Head of caudate nucleus (tissue), 42 donors: ENCODE data around the gene OR5H2.

ENCODE experiments used
- DNase-seq, 42 donors: peaks; one replicate each; pipeline versions ENCODE4 v3.0.0 to v3.0.0-alpha.2; 2020 to 2021; ENCODE audit warnings: mixed read lengths in 7 of 42
- intact Hi-C: fragments of 100-400 bp; cut with DNase I; formaldehyde crosslinking; loops from one replicate; pipeline ENCODE4 v1.15.0; 2022

Gene OR5H2

DNA sequence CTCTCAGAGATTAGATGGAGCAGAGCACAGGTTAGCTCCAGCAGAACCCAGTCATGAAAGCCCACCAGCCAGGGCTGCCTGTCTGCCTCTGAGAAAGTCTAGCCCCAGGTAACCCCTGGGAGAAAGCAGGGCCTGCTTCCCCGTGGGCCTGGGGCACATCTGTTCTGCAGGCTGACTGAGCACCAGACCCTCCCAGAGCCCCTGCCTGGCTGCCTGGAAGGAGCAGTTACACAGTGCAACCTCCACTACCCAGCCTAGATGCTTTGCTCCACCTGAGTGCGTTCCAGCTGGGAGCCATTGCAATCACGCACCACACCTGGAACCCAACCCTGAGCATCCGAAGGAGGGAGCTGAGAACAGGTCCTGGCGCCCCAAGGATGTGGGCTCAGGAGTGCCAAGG lies 46.6 kb downstream of the OR5H2 start:
- DNase-seq = no peak
- intact Hi-C loops = loop anchor here (1.0 kb wide), 1 partner anchor 290 kb away; no protein-coding TSS in a partner anchor

- intact Hi-C loops = loop anchor here (1.0 to 5.0 kb wide), 2 partner anchors 142 to 290 kb away; no protein-coding TSS in a partner anchor
- DNase-seq = peak in 41 of 42 donors; percentile 11 to 86 (median 65)
Measured at GRCh38 chr3:98329392-98330124, 47.3 kb downstream of the OR5H2 start.

- no peak for DNase-seq
- intact Hi-C loops = loop anchor here (5.0 kb wide), 1 partner anchor 144 kb away; no protein-coding TSS in a partner anchor
Measured at GRCh38 chr3:98331329-98331728, 49.0 kb downstream of the OR5H2 start.
